Naive thymus-derived CD4-positive, alpha-beta T cell (primary cell): Measurements from ENCODE around the gene CERS5. TPM values are rescaled to one million over a fixed set of nuclear protein-coding genes. Genes with fewer than 3 reads are reported as not detected.

ENCODE experiments used
- ATAC-seq: fragments of 150-1000 bp; cut with Tn5 transposase; 2 replicates; pipeline ENCODE4 v1.10.0; 2021; ENCODE audit warnings: mild to moderate bottlenecking, moderate library complexity
- CTCF ChIA-PET: fragments of 350-600 bp; sonication (Branson Sonifier 250); formaldehyde crosslinking; loops from one replicate; lab custom pipeline; 2021; ENCODE audit warnings: antibody characterized with exemption; lab: Charles Lee
- POLR2A ChIA-PET: fragments of 350-600 bp; sonication (Branson Sonifier 250); formaldehyde crosslinking; loops from one replicate; lab custom pipeline; 2021; ENCODE audit warnings: antibody characterized with exemption, inconsistent platforms; lab: Charles Lee
- DNase-seq, 9 donors: peaks; one replicate each; pipeline versions ENCODE4 v3.0.0 to v3.0.0-alpha.2; 2020 to 2022; ENCODE audit warnings: mixed read lengths in 1 of 9
- H3K27ac ChIP-seq: one replicate; pipeline ENCODE4 v1.7.0; 2013; ENCODE audit warnings: mild to moderate bottlenecking, low read depth, low read length, moderate library complexity
- H3K27me3 ChIP-seq, 2 donors: one replicate each; pipeline ENCODE4 v1.7.0; 2013; ENCODE audit warnings: low read length in 2 of 2, mild to moderate bottlenecking in 2 of 2, moderate library complexity in 2 of 2; ENCODE audit not compliant: control insufficient read depth in 2 of 2, insufficient read depth in 2 of 2
- H3K36me3 ChIP-seq, 3 experiments: 1 replicate in 2 of 3; 2 replicates in 1 of 3; pipeline ENCODE4 v1.7.0; 2013; ENCODE audit warnings: low read length in 3 of 3, mild to moderate bottlenecking in 3 of 3, moderate library complexity in 1 of 3; ENCODE audit not compliant: insufficient read depth in 3 of 3, control insufficient read depth in 2 of 3
- H3K4me1 ChIP-seq, 2 donors: one replicate each; pipeline ENCODE4 v1.7.0; 2013; ENCODE audit warnings: low read length in 2 of 2, mild to moderate bottlenecking in 2 of 2, moderate library complexity in 1 of 2; ENCODE audit not compliant: control insufficient read depth in 2 of 2, insufficient read depth in 2 of 2
- H3K4me3 ChIP-seq: 2 replicates; pipeline ENCODE4 v1.7.0; 2013; ENCODE audit warnings: mild to moderate bottlenecking, low read length
- H3K9me3 ChIP-seq, 3 experiments: 1 replicate in 2 of 3; 2 replicates in 1 of 3; pipeline ENCODE4 v1.7.0; 2013; ENCODE audit warnings: low read length in 3 of 3; ENCODE audit not compliant: control insufficient read depth in 2 of 3
- H3K27ac Mint-ChIP-seq, 9 donors: one replicate each; pipeline ENCODE4 v1.8.0; 2020 to 2022; ENCODE audit warnings: mixed read lengths in 9 of 9, mild to moderate bottlenecking in 8 of 9, moderate library complexity in 5 of 9, inconsistent platforms in 2 of 9
- H3K27me3 Mint-ChIP-seq, 5 donors: one replicate each; pipeline ENCODE4 v1.8.0; 2021 to 2022; ENCODE audit warnings: mixed read lengths in 5 of 5, mild to moderate bottlenecking in 1 of 5
- H3K36me3 Mint-ChIP-seq, 5 donors: one replicate each; pipeline ENCODE4 v1.8.0; 2020 to 2022; ENCODE audit warnings: mixed read lengths in 5 of 5, mild to moderate bottlenecking in 3 of 5, inconsistent platforms in 1 of 5
- H3K4me1 Mint-ChIP-seq, 7 donors: one replicate each; pipeline ENCODE4 v1.8.0; 2020 to 2022; ENCODE audit warnings: mixed read lengths in 7 of 7, mild to moderate bottlenecking in 3 of 7, inconsistent platforms in 1 of 7
- H3K4me3 Mint-ChIP-seq, 10 donors: one replicate each; pipeline ENCODE4 v1.8.0; 2020 to 2022; ENCODE audit warnings: mild to moderate bottlenecking in 10 of 10, mixed read lengths in 10 of 10, moderate library complexity in 6 of 10, inconsistent platforms in 2 of 10
- H3K9me3 Mint-ChIP-seq, 11 donors: one replicate each; pipeline ENCODE4 v1.8.0; 2020 to 2022; ENCODE audit warnings: mixed read lengths in 11 of 11, mild to moderate bottlenecking in 4 of 11, inconsistent platforms in 1 of 11, moderate library complexity in 1 of 11
- intact Hi-C, 2 donors: fragments of 100-400 bp; cut with micrococcal nuclease; formaldehyde crosslinking; loops; one replicate each; pipeline ENCODE4 v1.15.1; 2023
- polyA plus RNA-seq, 2 donors: library from polyadenylated mRNA; unstranded; fragments of 300-500 nt; fragmentation: Illumina TruSeq; gene quantifications; one replicate each; pipeline ENCODE4 v1.2.3, GENCODE V29; 2021
- total RNA-seq, 6 experiments: library from RNA in 5 of 6; stranded (reverse) in 5 of 6; gene quantifications; 1 replicate in 5 of 6; 2 replicates in 1 of 6; pipeline ENCODE4 v1.2.3 and lab custom pipeline; 2021 to 2026

Gene CERS5
- total and polyA plus RNA-seq, 7 experiments from 2014 or later, result 33.7 to 52.2 (median 45.1) TPM

DNA sequence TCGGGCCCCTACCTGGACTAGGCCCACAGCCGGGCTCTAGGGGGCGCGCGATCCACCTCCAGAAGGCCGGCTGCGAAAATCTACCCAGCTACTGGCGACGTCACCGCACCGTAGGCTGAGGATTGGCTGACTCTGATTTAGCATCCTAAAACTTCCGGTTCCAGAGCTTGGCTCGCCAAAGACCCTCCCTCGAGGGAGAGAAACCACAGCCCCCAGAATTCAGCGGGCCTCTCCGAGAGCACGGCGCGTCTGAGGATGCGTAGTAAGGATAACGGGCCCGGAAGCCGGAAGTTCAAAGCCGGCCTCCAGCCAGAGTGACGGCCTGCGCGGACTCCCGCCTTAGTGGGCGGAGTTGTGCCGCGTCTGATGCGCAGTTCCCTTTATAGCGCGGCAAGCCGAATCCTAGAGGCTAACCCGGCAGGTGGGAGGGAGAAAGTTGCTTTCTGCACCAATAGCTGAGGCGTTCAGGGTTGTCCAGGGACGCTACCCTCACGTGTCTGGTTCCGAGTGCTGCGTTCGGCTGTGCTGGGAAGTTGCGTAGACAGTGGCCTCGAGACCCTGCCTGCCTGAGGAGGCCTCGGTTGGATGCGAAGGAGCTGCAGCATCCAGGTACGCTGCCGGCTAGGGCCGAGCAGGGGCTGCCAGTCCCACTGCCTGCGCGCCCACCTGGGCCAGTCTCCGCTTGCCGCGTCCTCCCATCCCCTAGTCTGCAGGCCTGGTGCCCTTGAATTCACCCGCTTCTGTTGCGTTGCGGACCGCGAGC is 55.3 kb downstream of the CERS5 start, which contains the start of gene COX14:
Gene COX14 (plus strand): TSS at position 544 of the 763 bp plus-strand sequence. CDS start 7,808 bp downstream, outside the sequence.
- Histone ChIP-seq H3K27ac (peak within 1 kb of the TSS; percentile 95), H3K9me3 (no peaks in the 10 kb centered on the region), H3K4me1 (peaks cover 14 to 23% of the 10 kb centered on the region in 2 donors), H3K4me3 (peak within 1 kb of the TSS; percentile 94), H3K27me3 (no peaks in the 10 kb centered on the region), H3K36me3 (peaks cover 0 to 18% (median 0%) of the 10 kb centered on the region in 3 experiments)
- Mint-ChIP-seq H3K9me3 (peaks cover 0 to 1% (median 0%) of the 10 kb centered on the region in 11 donors), H3K4me1 (peaks cover 15 to 47% (median 40%) of the 10 kb centered on the region in 7 donors), H3K27ac (peak within 1 kb of the TSS; percentile 95 to 99 (median 98)), H3K4me3 (peak within 1 kb of the TSS; percentile 92 to 100 (median 98)), H3K36me3 (peaks cover 0 to 16% (median 12%) of the 10 kb centered on the region in 5 donors), H3K27me3 (no peaks in the 10 kb centered on the region)
- intact Hi-C loops, result loop anchor here (1.0 to 10.0 kb wide), 16 partner anchors 21 to 1395 kb away; partner anchors contain the start of genes CERS5 (in 2 of the 2), LARP4 (in 2 of the 2), LIMA1 (in 2 of the 2) and RACGAP1 (in 2 of the 2)
- POLR2A ChIA-PET, result interaction anchor here (0.7 to 4.3 kb wide), 33 partner anchors 9 to 1106 kb away, joined by 3 to 53 read pairs (median 6); partner anchors contain the start of genes ATF1, CERS5, GPD1 and LIMA1
- DNase-seq (peak; percentile 97 to 100 (median 99)), ATAC-seq (peak; percentile 90)
- CTCF ChIA-PET, result interaction anchor here (0.5 to 4.2 kb wide), 30 partner anchors 9 to 1127 kb away, joined by 3 to 29 read pairs (median 5); partner anchors contain the start of genes CERS5, DAZAP2, SMARCD1 and TMBIM6

DNA sequence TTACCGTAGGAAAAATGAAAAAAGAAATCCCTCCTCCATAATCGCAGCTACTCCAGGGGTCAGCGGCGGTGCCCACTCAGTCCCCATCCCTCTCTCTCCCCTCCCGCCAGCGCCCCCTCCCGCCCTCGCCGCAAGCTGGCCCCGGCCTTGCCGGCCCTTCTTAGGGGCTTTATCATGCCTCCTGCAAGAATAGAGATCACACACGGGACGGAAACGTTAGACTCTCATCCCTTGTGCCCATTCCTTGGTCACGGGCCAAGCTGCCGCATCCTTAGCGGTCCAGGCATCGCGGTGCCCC is 55.8 kb downstream of the CERS5 start:
- Histone ChIP-seq H3K4me3 (peak overlapping the region; percentile 40), H3K27ac (peak overlapping the region; percentile 32)

DNA sequence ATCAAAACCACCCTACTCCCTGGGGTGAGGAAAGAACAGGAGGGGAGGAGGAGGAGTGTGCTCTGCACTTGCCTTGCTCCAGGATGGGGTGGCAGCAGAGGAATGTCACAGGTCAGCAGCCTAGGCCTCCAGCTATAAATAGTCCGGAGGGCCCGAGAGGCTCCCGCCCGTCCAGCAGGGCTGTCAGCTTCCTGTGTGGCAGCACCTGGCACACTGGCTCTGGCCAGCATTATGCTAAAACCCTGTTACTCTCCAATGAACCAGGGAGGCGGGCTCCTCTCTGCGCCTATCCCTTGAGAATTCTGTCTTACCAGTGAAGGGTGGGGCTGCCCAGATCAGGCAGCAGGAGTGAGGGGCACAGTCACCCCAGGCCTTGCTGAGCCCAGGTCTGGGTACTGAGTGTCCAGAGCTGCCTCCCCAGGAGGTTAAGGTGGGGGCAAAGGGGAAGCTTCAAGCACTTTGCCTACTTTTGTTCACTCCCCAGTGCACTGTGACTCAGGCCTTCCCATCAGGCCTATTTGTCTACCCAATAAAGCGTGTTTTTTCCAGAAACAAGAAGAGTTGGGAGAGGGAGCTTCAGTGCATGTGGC is 56.3 kb downstream of the CERS5 start:
- ChIA-PET POLR2A (interaction anchor here (0.5 to 4.3 kb wide), 19 partner anchors 8 to 1107 kb away, joined by 3 to 53 read pairs (median 7); partner anchors contain the start of genes ATF1, CERS5, GPD1 and POU6F1), CTCF (interaction anchor here (0.6 to 4.2 kb wide), 21 partner anchors 8 to 144 kb away, joined by 3 to 29 read pairs (median 4); partner anchors contain the start of genes CERS5 and SMARCD1)
- Histone ChIP-seq H3K4me1 (peaks cover 14 to 20% of the 10 kb centered on the region in 2 donors), H3K4me3 (peak overlapping the region; percentile 40), H3K27me3 (no peaks in the 10 kb centered on the region), H3K27ac (no peak overlapping the region), H3K9me3 (no peaks in the 10 kb centered on the region), H3K36me3 (peaks cover 0 to 8% (median 0%) of the 10 kb centered on the region in 3 experiments)
- Mint-ChIP-seq H3K4me1 (peaks cover 11 to 37% (median 30%) of the 10 kb centered on the region in 7 donors), H3K36me3 (peaks cover 0 to 10% (median 7%) of the 10 kb centered on the region in 5 donors), H3K27ac (peak overlapping the region in 8 of 9 donors; percentile 95 to 99 (median 98)), H3K27me3 (no peaks in the 10 kb centered on the region), H3K4me3 (peak overlapping the region; percentile 21 to 100 (median 98)), H3K9me3 (peaks cover 0 to 1% (median 0%) of the 10 kb centered on the region in 11 donors)
- ATAC-seq (no peak), DNase-seq (no peak)
- intact Hi-C loops, result loop anchor here (1.0 to 10.0 kb wide), 9 partner anchors 26 to 914 kb away; partner anchors contain the start of genes ATF1 (in 1 of the 2), BCDIN3D (in 1 of the 2), CERS5 (in 1 of the 2) and MCRS1 (in 1 of the 2)

More for the DNA sequence above, 55.8 kb downstream of the CERS5 start:
- Mint-ChIP-seq H3K27me3 (no peaks in the 10 kb centered on the region), H3K27ac (peak overlapping the region; percentile 91 to 99 (median 97)), H3K4me3 (peak overlapping the region; percentile 92 to 100 (median 98)), H3K9me3 (peaks cover 0 to 1% (median 0%) of the 10 kb centered on the region in 11 donors), H3K36me3 (peaks cover 0 to 12% (median 8%) of the 10 kb centered on the region in 5 donors), H3K4me1 (peaks cover 15 to 42% (median 35%) of the 10 kb centered on the region in 7 donors)
- Histone ChIP-seq H3K27me3 (no peaks in the 10 kb centered on the region), H3K36me3 (peaks cover 0 to 13% (median 0%) of the 10 kb centered on the region in 3 experiments), H3K4me1 (peaks cover 14 to 23% of the 10 kb centered on the region in 2 donors), H3K9me3 (no peaks in the 10 kb centered on the region)
- DNase-seq (no peak), ATAC-seq (no peak)
- ChIA-PET POLR2A (interaction anchor here (0.9 to 4.3 kb wide), 27 partner anchors 8 to 1107 kb away, joined by 3 to 53 read pairs (median 7); partner anchors contain the start of genes ATF1, CERS5, GPD1 and LIMA1), CTCF (interaction anchor here (0.6 to 4.2 kb wide), 27 partner anchors 8 to 1128 kb away, joined by 3 to 29 read pairs (median 4); partner anchors contain the start of genes CERS5, DAZAP2 and SMARCD1)
- intact Hi-C loops, result loop anchor here (1.0 to 10.0 kb wide), 9 partner anchors 26 to 913 kb away; partner anchors contain the start of genes ATF1 (in 1 of the 2), BCDIN3D (in 1 of the 2), CERS5 (in 1 of the 2) and MCRS1 (in 1 of the 2)

DNA sequence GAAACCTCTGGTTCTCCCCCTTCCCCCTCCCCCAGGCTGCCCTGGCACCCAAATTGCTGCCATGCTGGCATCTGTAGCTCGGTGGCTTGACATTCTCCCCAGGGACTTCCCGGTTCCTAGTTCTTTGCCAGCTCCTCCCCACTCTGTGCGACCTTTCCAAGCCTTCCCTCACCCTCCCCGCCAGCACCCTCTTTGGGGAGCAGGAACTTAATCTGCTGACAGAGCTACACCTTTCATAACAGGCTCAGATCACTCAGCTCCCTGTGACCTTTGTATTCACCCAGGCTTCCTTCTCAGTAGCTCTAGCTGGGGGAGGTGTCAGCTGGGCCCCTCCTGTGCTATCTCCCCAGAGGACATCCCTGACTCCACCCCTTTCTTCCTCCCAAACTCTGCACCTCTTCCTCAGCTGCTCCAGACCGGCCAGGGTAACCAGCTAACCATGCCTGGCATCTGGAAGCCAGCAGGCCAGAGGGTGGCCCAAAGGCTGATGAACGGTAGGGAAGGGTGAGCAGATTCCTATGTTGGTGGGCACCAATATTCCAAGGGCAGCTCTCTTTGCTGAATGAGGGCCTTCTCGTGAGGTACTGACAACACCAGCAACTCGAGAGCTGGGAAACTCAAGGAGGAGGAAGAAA is 56.9 kb downstream of the CERS5 start:
- Mint-ChIP-seq H3K4me1 (peaks cover 6 to 31% (median 25%) of the 10 kb centered on the region in 7 donors), H3K9me3 (no peaks in the 10 kb centered on the region), H3K27ac (peak overlapping the region in 3 of 9 donors; percentile 55 to 82 (median 76)), H3K27me3 (no peaks in the 10 kb centered on the region), H3K36me3 (peaks cover 0 to 5% (median 5%) of the 10 kb centered on the region in 5 donors), H3K4me3 (peak overlapping the region in 4 of 10 donors; percentile 29 to 61 (median 37))
- Histone ChIP-seq H3K27ac (no peak overlapping the region), H3K4me1 (peaks cover 11 to 15% of the 10 kb centered on the region in 2 donors), H3K9me3 (no peaks in the 10 kb centered on the region), H3K27me3 (no peaks in the 10 kb centered on the region), H3K36me3 (peaks cover 0 to 5% (median 0%) of the 10 kb centered on the region in 3 experiments), H3K4me3 (no peak overlapping the region)
- ChIA-PET POLR2A (interaction anchor here (0.5 to 4.3 kb wide), 11 partner anchors 7 to 410 kb away, joined by 3 to 53 read pairs (median 11); partner anchors contain the start of genes GPD1, RACGAP1 and SMARCD1), CTCF (interaction anchor here (0.6 to 4.2 kb wide), 12 partner anchors 10 to 143 kb away, joined by 3 to 29 read pairs (median 8); partner anchors contain the start of genes CERS5 and SMARCD1)
- no peak for ATAC-seq
- intact Hi-C loops, result loop anchor here (5.0 to 10.0 kb wide), 4 partner anchors 543 to 915 kb away; partner anchors contain the start of genes ATF1 (in 1 of the 2), MCRS1 (in 1 of the 2), SLC11A2 (in 1 of the 2) and TUBA1C (in 1 of the 2)
- no peak for DNase-seq

DNA sequence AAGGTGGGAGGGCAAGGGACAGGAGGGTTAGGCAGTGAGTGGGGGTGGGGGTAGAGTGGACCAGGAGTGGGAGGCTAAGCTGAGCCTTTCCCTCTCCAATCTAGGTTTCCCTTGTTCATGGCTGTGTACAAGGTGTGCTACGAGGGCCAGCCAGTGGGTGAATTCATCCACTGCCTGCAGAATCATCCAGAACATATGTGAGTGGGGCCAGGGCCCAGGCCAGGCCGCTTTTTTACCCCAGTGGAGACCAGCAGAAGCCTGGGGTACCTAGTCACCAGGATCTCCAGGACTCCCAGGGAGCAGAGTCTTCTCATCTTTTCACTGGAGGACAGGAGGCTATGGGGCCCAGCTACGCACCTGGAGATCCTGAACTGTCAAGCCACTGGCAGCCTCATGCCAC is 57.9 kb downstream of the CERS5 start:
- no peak overlapping the region for H3K4me3 Mint-ChIP-seq
- peaks cover 0 to 3% (median under 1%) of the 10 kb centered on the region in 5 donors for H3K36me3 Mint-ChIP-seq
- Histone ChIP-seq H3K4me3 (no peak overlapping the region), H3K36me3 (peaks cover 0 to 5% (median 0%) of the 10 kb centered on the region in 3 experiments), H3K9me3 (no peaks in the 10 kb centered on the region), H3K27me3 (no peaks in the 10 kb centered on the region), H3K27ac (no peak overlapping the region), H3K4me1 (peaks cover 10 to 13% of the 10 kb centered on the region in 2 donors)
- ChIA-PET POLR2A (interaction anchor here (0.5 to 1.9 kb wide), 2 partner anchors 165 to 175 kb away, joined by 3 to 4 read pairs; no protein-coding TSS in a partner anchor), CTCF (interaction anchor here (0.5 to 4.2 kb wide), 3 partner anchors 19 to 100 kb away, joined by 4 to 29 read pairs (median 18); partner anchors contain the start of gene SMARCD1)
- intact Hi-C loops, result no loop called here
- H3K27me3 Mint-ChIP-seq, result no peaks in the 10 kb centered on the region
- ATAC-seq (no peak), DNase-seq (no peak)
- no peaks in the 10 kb centered on the region for H3K9me3 Mint-ChIP-seq
- H3K27ac Mint-ChIP-seq, result no peak overlapping the region
- H3K4me1 Mint-ChIP-seq, result peaks cover 2 to 27% (median 22%) of the 10 kb centered on the region in 7 donors
